B cell (primary cell): ENCODE data around the gene ENDOU.

Experiments
- CTCF ChIP-seq: fragments of 200-600 bp; IDR thresholded peaks from one replicate; pipeline ENCODE4 v1.8.0; 2022; ENCODE audit warnings: antibody characterized with exemption, mild to moderate bottlenecking
- EZH2 ChIP-seq: IDR thresholded peaks from 2 replicates; pipeline ENCODE4 v1.6.1; 2012; ENCODE audit warnings: borderline replicate concordance, low read depth, mild to moderate bottlenecking, moderate library complexity, low read length; ENCODE audit not compliant: insufficient read depth, poor library complexity, severe bottlenecking

- TF ChIP-seq CTCF (no peak), EZH2 (no peak)
These were observed 16.1 kb downstream of the ENDOU start for GRCh38 chr12:47709237-47709636.
